Type B pancreatic cell (in vitro differentiated cells): ENCODE data around the gene TSSC4. TPM values are rescaled to one million over a fixed set of nuclear protein-coding genes. Genes with fewer than 3 reads are reported as not detected.

ENCODE experiments used
- DNase-seq: peaks from one replicate; pipeline ENCODE4 v3.0.0; 2021; ENCODE audit warnings: mixed read lengths; ENCODE audit not compliant: unreplicated experiment; ENCODE audit errors: extremely low spot score
- H3K27ac Mint-ChIP-seq: 2 replicates; pipeline ENCODE4 v1.8.0; 2021; ENCODE audit warnings: mild to moderate bottlenecking, mixed read lengths
- H3K27me3 Mint-ChIP-seq: 2 replicates; pipeline ENCODE4 v1.8.0; 2021; ENCODE audit warnings: mixed read lengths
- H3K36me3 Mint-ChIP-seq: 2 replicates; pipeline ENCODE4 v1.8.0; 2021; ENCODE audit warnings: mixed read lengths
- H3K4me1 Mint-ChIP-seq: one replicate; pipeline ENCODE4 v1.8.0; 2021; ENCODE audit warnings: mixed read lengths; ENCODE audit not compliant: unreplicated experiment
- H3K4me3 Mint-ChIP-seq: 2 replicates; pipeline ENCODE4 v1.8.0; 2021; ENCODE audit warnings: mild to moderate bottlenecking, mixed read lengths
- H3K9me3 Mint-ChIP-seq: 2 replicates; pipeline ENCODE4 v1.8.0; 2021; ENCODE audit warnings: mixed read lengths
- total RNA-seq: library from RNA; stranded (reverse); gene quantifications from 2 replicates; pipeline ENCODE4 v1.2.1, GENCODE V29; 2021; ENCODE audit warnings: low replicate concordance
- TF ChIP-seq, protein P1 (sequence below): fragments of 200-600 bp; sonication (generic); conservative IDR thresholded peaks from 2 replicates; pipeline ENCODE4 v1.5.0; 2021; ENCODE audit warnings: antibody characterized with exemption, mild to moderate bottlenecking

The TSSC4 gene
- total RNA-seq, 1 donor from 2014 or later: 59.0 TPM

DNA sequence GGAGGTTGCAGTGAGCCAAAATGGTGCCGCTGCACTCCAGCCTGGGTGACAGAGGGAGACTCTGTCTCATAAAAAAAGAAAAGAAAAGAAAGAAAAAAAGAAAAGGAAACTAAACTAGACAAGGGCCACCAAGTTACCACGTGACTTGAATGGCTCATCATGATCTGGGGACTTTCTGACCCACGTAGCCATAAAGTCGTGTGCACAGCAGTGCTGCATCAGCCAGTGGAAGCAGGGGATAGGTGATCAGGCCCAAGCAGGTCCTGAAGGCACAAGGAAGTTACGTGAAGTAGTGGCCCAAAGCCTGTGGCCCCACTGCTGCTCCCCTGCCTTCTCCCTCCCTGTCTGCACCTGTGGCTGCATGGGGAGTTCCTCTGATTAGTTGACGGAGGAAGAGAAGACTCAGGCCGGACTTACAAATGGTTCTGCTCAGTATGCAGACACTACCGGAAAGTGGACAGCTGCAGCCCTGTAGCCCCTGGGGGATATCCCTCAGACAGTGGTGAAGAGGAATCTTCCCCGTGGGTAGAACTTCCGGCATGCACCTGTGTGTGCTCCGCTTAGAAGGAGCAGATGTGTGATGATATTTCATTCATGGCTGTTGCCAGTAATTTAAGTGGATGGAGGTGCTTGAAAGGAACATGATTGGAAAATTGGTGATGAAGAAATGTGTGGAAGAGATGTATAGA lies 41.7 kb upstream of the TSSC4 start:
- Mint-ChIP-seq H3K27me3 (peaks cover 3% of the 10 kb centered on the region), H3K4me3 (no peak overlapping the region), H3K4me1 (no peaks in the 10 kb centered on the region), H3K36me3 (no peaks in the 10 kb centered on the region), H3K27ac (no peak overlapping the region), H3K9me3 (no peaks in the 10 kb centered on the region)
- DNase-seq: no peak
- TF ChIP-seq, protein P1, sequence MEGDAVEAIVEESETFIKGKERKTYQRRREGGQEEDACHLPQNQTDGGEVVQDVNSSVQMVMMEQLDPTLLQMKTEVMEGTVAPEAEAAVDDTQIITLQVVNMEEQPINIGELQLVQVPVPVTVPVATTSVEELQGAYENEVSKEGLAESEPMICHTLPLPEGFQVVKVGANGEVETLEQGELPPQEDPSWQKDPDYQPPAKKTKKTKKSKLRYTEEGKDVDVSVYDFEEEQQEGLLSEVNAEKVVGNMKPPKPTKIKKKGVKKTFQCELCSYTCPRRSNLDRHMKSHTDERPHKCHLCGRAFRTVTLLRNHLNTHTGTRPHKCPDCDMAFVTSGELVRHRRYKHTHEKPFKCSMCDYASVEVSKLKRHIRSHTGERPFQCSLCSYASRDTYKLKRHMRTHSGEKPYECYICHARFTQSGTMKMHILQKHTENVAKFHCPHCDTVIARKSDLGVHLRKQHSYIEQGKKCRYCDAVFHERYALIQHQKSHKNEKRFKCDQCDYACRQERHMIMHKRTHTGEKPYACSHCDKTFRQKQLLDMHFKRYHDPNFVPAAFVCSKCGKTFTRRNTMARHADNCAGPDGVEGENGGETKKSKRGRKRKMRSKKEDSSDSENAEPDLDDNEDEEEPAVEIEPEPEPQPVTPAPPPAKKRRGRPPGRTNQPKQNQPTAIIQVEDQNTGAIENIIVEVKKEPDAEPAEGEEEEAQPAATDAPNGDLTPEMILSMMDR: no peak

DNA sequence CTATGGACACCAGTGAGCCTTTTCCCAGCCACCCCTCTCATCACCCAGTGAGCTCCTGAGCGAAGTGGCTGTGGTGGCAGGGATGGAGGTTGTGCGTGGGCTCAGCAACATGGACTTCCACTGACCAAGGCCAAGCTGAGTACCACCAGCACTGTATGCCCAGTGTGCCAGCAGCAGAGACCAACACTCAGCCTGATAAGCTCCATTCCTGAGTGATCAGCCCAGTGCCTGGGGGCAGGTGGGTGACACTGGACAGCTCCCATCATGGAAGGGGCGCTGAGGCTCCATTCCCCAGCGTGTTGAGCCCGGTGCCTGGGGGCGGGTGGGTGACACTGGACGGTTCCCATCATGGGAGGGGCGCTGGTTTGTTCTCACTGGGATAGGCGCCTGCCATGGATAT lies 41.0 kb upstream of the TSSC4 start:
- Mint-ChIP-seq H3K9me3 (no peaks in the 10 kb centered on the region), H3K27ac (no peak overlapping the region), H3K4me3 (no peak overlapping the region), H3K27me3 (peaks cover 3% of the 10 kb centered on the region), H3K4me1 (no peaks in the 10 kb centered on the region), H3K36me3 (no peaks in the 10 kb centered on the region)
- TF ChIP-seq, protein P1: no peak
- DNase-seq: no peak

DNA sequence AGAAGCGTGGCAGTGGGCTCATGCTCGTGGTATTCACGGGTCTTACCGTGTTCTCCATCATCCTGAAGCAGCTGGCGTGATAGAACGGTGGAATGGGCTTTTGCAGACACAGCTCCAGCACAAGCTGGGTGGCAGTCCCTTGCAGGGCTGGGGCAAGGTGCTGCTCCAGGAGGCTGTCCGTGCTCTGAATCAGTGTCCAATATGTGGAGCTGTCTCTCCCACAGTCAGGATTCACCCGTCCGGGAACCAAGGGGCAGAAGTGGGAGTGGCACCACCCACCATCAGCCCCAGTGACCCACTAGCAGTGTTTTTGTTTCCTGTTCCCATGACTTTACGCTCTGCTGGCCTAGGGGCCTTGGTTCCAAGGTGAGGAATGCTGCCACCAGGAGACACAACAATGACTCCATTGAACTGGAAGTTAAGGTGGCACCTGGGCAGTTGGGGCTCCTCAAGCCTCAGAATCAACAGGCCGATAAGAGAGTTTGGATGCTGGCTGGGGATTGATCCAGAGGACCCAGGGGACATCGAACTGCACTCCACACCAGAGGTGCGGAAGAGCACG lies 40.4 kb upstream of the TSSC4 start:
- Mint-ChIP-seq H3K4me1 (no peaks in the 10 kb centered on the region), H3K36me3 (no peaks in the 10 kb centered on the region), H3K27ac (no peak overlapping the region), H3K27me3 (peaks cover 3% of the 10 kb centered on the region), H3K4me3 (no peak overlapping the region), H3K9me3 (no peaks in the 10 kb centered on the region)
- TF ChIP-seq, protein P1: no peak
- DNase-seq: no peak

DNA sequence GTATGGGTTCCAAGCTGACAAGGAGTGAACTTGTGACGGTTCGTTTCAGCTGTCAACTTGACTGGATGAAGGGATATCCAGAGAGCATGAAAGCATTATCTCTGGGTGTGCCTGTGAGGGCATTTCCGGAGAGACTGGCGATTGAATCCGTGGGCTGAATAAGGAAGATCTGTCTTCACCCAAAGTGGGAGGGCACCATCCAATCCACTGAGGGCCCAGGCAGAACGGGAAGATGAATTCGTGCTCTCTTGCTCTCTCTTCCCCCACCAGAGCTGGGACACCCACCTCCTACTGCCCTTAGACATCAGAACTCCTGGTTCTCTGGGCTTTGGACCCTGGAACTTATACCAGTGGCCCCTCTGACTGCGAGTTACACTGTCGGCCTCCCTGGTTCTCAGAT lies 39.0 kb upstream of the TSSC4 start:
- H3K36me3 Mint-ChIP-seq: no peaks in the 10 kb centered on the region
- H3K27ac Mint-ChIP-seq: no peak overlapping the region
- no peaks in the 10 kb centered on the region for H3K9me3 Mint-ChIP-seq
- H3K4me1 Mint-ChIP-seq: no peaks in the 10 kb centered on the region
- TF ChIP-seq, protein P1: no peak
- no peak for DNase-seq
- H3K4me3 Mint-ChIP-seq: no peak overlapping the region
- peaks cover 3% of the 10 kb centered on the region for H3K27me3 Mint-ChIP-seq

DNA sequence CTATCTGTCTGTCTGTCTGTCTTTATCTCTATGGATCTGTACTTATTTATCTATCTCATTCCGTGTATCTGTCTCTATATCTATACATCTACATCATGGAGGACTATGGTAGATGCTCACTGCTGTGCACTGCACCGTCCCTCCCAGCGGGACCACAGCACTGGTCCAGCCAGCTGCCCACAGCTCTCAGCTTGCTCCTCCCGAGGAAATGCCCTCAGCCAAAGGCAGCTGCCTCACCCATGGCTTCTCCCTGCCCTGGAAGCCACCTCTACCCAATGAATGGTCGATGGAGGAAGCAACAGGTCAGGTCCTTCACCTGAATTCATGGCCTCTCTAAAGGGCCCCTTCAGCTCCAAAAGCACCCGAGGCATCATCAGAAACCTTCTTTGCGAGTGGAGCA lies 38.1 kb upstream of the TSSC4 start:
- peaks cover 3% of the 10 kb centered on the region for H3K27me3 Mint-ChIP-seq
- no peak overlapping the region for H3K27ac Mint-ChIP-seq
- H3K9me3 Mint-ChIP-seq: no peaks in the 10 kb centered on the region
- TF ChIP-seq, protein P1: no peak
- no peaks in the 10 kb centered on the region for H3K4me1 Mint-ChIP-seq
- DNase-seq: no peak
- no peak overlapping the region for H3K4me3 Mint-ChIP-seq
- H3K36me3 Mint-ChIP-seq: no peaks in the 10 kb centered on the region
